Measurements from ENCODE around the gene COL3A1. TPM values are rescaled to one million over a fixed set of nuclear protein-coding genes. Genes with fewer than 3 reads are reported as not detected.

COL3A1 gene
- total RNA-seq, 1 donor from 2014 or later: 187 TPM

- Histone ChIP-seq H3K4me3 (peak overlapping the region; percentile 48), H3K27ac (peak overlapping the region; percentile 47)
- intact Hi-C loops (cut with DNase I): no loop called here
Observed at GRCh38 chr2:188979187-188980114, 5.3 kb downstream of the COL3A1 start.

GRCh38 chr2:188983427-188984064 lies 9.4 kb downstream of the COL3A1 start:
- intact Hi-C loops (cut with DNase I): no loop called here
- no peaks in the 10 kb centered on the region for H3K9me3 ChIP-seq
- ATAC-seq: no peak
- no peak for DNase-seq
- no peaks in the 10 kb centered on the region for H3K27me3 ChIP-seq (ENCODE audit: low read depth)
- no peaks in the 10 kb centered on the region for H3K4me1 ChIP-seq
- no peak overlapping the region for H3K4me3 ChIP-seq
- H3K36me3 ChIP-seq: no peaks in the 10 kb centered on the region
- H3K27ac ChIP-seq: no peak overlapping the region
- no peak for TF ChIP-seq CTCF (IDR thresholded peaks at IDR 0.05)

More at GRCh38 chr2:188979187-188980114, 5.3 kb downstream of the COL3A1 start:
- no peaks in the 10 kb centered on the region for H3K4me1 ChIP-seq
- no peak for DNase-seq
- no peaks in the 10 kb centered on the region for H3K36me3 ChIP-seq
- no peaks in the 10 kb centered on the region for H3K9me3 ChIP-seq
- no peak for ATAC-seq
- no peaks in the 10 kb centered on the region for H3K27me3 ChIP-seq (ENCODE audit: low read depth)
- no peak for TF ChIP-seq CTCF (IDR thresholded peaks at IDR 0.05)

DNA sequence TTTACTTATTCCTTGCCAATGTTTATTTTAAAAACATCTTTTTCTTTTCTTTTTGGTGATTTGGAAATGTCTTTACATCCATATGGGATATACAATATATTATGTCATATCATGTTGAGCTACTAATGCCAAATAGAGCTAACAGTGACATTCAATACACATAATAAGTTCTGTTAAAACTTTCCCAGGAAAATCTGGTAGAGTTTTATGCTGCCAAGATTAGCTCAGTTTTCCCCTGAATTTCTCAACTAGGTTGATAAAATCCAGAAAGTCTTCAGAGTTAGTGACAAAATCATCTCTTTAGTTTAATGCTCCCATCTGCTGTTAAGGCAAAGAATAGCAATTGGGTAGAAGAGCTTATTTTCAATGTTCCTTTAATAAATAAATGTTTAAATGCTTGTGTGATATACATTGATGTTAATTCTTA lies 9.9 kb downstream of the COL3A1 start:
- no peaks in the 10 kb centered on the region for H3K36me3 ChIP-seq
- H3K4me3 ChIP-seq: no peak overlapping the region
- no peaks in the 10 kb centered on the region for H3K9me3 ChIP-seq
- TF ChIP-seq CTCF (IDR thresholded peaks at IDR 0.05): no peak
- H3K4me1 ChIP-seq: no peaks in the 10 kb centered on the region
- ATAC-seq (no peak), DNase-seq (no peak)
- H3K27me3 ChIP-seq (ENCODE audit: low read depth): no peaks in the 10 kb centered on the region
- H3K27ac ChIP-seq: no peak overlapping the region
- intact Hi-C loops (cut with DNase I): no loop called here

GRCh38 chr2:188984680-188985079 lies 10.5 kb downstream of the COL3A1 start:
- no peaks in the 10 kb centered on the region for H3K4me1 ChIP-seq
- ATAC-seq (no peak), DNase-seq (no peak)
- H3K27me3 ChIP-seq (ENCODE audit: low read depth): no peaks in the 10 kb centered on the region
- no peak overlapping the region for H3K27ac ChIP-seq
- no peaks in the 10 kb centered on the region for H3K9me3 ChIP-seq
- TF ChIP-seq CTCF (IDR thresholded peaks at IDR 0.05): no peak
- H3K36me3 ChIP-seq: no peaks in the 10 kb centered on the region
- H3K4me3 ChIP-seq: no peak overlapping the region
- intact Hi-C loops (cut with DNase I): no loop called here

DNA sequence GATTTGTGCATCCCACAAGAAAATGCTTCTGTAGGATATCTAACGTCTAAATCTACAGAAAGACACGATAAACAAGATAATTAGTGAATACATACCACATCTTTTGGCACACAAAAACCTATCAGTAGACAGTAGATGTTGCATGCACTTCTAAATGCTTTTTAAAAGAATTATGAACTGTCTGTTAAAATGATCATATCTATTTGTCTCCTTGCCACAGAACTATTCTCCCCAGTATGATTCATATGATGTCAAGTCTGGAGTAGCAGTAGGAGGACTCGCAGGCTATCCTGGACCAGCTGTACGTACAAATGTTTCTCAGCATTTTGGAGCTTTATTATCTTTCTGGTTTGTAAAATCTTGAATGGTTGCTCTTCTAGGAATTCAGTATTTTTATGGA lies 12.7 kb downstream of the COL3A1 start:
- Histone ChIP-seq H3K4me3 (no peak overlapping the region), H3K27ac (no peak overlapping the region), H3K9me3 (no peaks in the 10 kb centered on the region), H3K4me1 (no peaks in the 10 kb centered on the region), H3K36me3 (peaks cover 5% of the 10 kb centered on the region), H3K27me3 (ENCODE audit: low read depth) (no peaks in the 10 kb centered on the region)
- DNase-seq (no peak), ATAC-seq (no peak)
- intact Hi-C loops (cut with DNase I): no loop called here
- TF ChIP-seq CTCF (IDR thresholded peaks at IDR 0.05): no peak

Data from lower lobe of right lung (tissue), 2 donors.